ENCODE results near the gene DGKA.
"Not testable (repeated sequence)": the region's sequence is repeated elsewhere in the genome, so short reads cannot be mapped to it uniquely, and the experiment has no call there.

The DGKA gene

DNA sequence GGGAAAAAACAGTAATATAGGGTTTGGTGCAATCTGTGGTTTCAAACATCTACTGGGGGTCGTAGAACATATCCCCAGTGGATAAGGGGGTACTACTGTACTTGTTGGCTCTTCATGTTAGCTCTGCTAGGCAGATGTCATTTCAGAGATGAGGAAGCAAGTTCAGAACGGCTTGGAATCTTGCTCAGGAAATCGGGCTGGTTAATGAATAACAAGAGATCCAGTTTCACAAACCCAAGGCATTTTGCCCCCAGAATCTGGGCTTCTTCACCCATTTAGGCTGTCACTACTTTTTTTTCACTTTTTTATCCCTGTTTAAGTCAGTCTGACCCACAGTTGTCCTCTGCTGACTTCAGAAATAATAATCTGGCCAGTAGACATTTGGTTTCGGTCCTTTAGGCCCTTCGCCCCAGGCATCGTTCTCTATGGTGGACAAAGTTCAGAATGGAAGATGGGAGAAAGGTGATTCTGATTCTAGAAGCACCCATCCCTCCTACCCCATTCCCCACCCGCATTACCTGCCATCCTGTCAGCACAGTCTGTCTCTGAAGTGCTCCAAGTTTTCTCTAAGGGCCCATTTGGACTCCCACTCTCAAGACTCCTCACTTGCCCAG lies 70.6 kb downstream of the DGKA start:
- no peak overlapping the region for H3K4me2 ChIP-seq
- H3K79me2 ChIP-seq (ENCODE audit: insufficient read depth, low read depth): no peaks in the 10 kb centered on the region
- no peak overlapping the region for H3K27ac ChIP-seq
- TF ChIP-seq, protein P1, sequence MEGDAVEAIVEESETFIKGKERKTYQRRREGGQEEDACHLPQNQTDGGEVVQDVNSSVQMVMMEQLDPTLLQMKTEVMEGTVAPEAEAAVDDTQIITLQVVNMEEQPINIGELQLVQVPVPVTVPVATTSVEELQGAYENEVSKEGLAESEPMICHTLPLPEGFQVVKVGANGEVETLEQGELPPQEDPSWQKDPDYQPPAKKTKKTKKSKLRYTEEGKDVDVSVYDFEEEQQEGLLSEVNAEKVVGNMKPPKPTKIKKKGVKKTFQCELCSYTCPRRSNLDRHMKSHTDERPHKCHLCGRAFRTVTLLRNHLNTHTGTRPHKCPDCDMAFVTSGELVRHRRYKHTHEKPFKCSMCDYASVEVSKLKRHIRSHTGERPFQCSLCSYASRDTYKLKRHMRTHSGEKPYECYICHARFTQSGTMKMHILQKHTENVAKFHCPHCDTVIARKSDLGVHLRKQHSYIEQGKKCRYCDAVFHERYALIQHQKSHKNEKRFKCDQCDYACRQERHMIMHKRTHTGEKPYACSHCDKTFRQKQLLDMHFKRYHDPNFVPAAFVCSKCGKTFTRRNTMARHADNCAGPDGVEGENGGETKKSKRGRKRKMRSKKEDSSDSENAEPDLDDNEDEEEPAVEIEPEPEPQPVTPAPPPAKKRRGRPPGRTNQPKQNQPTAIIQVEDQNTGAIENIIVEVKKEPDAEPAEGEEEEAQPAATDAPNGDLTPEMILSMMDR (conservative IDR thresholded peaks at IDR 0.05; ENCODE audit: low read depth, low read length): no peak
- no peaks in the 10 kb centered on the region for H3K27me3 ChIP-seq (ENCODE audit: insufficient read depth, low read depth)
- H3K4me3 ChIP-seq (IDR thresholded peaks at IDR 0.05; ENCODE audit: insufficient read depth, low read depth, low read length): no peak overlapping the region
- H4K20me1 ChIP-seq (ENCODE audit: insufficient read depth): no peaks in the 10 kb centered on the region
- no peaks in the 10 kb centered on the region for H3K36me3 ChIP-seq (ENCODE audit: insufficient read depth)
- no peak overlapping the region for H3K9ac ChIP-seq
- H3K4me1 ChIP-seq (ENCODE audit: low read depth, poor library complexity, severe bottlenecking): peaks cover 4% of the 10 kb centered on the region
- no peak overlapping the region for H2AFZ ChIP-seq (ENCODE audit: low read depth)

DNA sequence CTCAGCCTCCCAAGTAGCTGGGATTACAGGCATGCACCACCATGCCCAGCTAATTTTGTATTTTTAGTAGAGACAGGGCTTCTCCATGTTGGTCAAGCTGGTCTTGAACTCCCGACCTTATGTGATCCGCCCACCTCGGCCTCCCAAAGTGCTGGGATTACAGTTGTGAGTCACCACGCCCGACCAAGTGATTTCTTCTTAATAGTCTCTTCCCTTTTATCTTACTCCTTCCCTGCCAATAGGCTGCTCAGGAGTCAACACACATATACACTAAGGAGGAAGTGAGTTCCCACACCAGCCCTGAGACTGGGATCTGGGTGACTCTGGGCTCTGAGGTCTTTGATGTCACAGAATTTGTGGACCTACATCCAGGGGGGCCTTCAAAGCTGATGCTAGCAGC lies 72.4 kb downstream of the DGKA start:
- H2AFZ ChIP-seq (ENCODE audit: low read depth); H3K4me1 ChIP-seq (ENCODE audit: low read depth, poor library complexity, severe bottlenecking); H3K79me2 ChIP-seq (ENCODE audit: insufficient read depth, low read depth); H3K4me2 ChIP-seq; H3K27ac ChIP-seq; H3K36me3 ChIP-seq (ENCODE audit: insufficient read depth); H3K4me3 ChIP-seq (IDR thresholded peaks at IDR 0.05; ENCODE audit: insufficient read depth, low read depth, low read length); H3K27me3 ChIP-seq (ENCODE audit: insufficient read depth, low read depth); H3K9ac ChIP-seq; H4K20me1 ChIP-seq (ENCODE audit: insufficient read depth): not testable (repeated sequence)
